AG04449 (cell line): ENCODE data around the gene CCNI2.

ENCODE experiments used
- CTCF ChIA-PET: fragments of 350-600 bp; formaldehyde crosslinking; extraction: SDS; loops from one replicate; lab custom pipeline; 2021; ENCODE audit warnings: antibody characterized with exemption; lab: Yijun Ruan, JAX
- POLR2A ChIA-PET: fragments of 400-600, 350-600 bp; formaldehyde crosslinking; extraction: SDS; loops from one replicate; lab custom pipeline; 2020; ENCODE audit warnings: antibody characterized with exemption, inconsistent platforms; lab: Yijun Ruan, JAX
- DNase-seq: peaks from one replicate; pipeline ENCODE4 v3.0.0-alpha.2; 2010; ENCODE audit warnings: low read depth, low spot score
- H3K4me3 ChIP-seq: 2 replicates; pipeline ENCODE4 v1.5.1; 2011; ENCODE audit warnings: low read depth, mild to moderate bottlenecking, control low read depth, low read length
- TF ChIP-seq, protein P1 (sequence below): IDR thresholded peaks from one replicate; pipeline ENCODE4 v1.5.1; 2011; ENCODE audit warnings: mild to moderate bottlenecking, moderate library complexity, low read length, control low read depth, inconsistent platforms; ENCODE audit not compliant: insufficient read depth; ENCODE audit errors: missing control alignments

Gene CCNI2

GRCh38 chr5:132761321-132762240, 14.4 kb downstream of the CCNI2 start:
- ChIA-PET CTCF (interaction anchor here (0.7 to 1.2 kb wide), 2 partner anchors 47 to 60 kb away, joined by 3 read pairs; no protein-coding TSS in a partner anchor), POLR2A (no interaction called here)
- no peak overlapping the region for H3K4me3 ChIP-seq
- no peak for DNase-seq
- TF ChIP-seq, protein P1, sequence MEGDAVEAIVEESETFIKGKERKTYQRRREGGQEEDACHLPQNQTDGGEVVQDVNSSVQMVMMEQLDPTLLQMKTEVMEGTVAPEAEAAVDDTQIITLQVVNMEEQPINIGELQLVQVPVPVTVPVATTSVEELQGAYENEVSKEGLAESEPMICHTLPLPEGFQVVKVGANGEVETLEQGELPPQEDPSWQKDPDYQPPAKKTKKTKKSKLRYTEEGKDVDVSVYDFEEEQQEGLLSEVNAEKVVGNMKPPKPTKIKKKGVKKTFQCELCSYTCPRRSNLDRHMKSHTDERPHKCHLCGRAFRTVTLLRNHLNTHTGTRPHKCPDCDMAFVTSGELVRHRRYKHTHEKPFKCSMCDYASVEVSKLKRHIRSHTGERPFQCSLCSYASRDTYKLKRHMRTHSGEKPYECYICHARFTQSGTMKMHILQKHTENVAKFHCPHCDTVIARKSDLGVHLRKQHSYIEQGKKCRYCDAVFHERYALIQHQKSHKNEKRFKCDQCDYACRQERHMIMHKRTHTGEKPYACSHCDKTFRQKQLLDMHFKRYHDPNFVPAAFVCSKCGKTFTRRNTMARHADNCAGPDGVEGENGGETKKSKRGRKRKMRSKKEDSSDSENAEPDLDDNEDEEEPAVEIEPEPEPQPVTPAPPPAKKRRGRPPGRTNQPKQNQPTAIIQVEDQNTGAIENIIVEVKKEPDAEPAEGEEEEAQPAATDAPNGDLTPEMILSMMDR: no peak

DNA sequence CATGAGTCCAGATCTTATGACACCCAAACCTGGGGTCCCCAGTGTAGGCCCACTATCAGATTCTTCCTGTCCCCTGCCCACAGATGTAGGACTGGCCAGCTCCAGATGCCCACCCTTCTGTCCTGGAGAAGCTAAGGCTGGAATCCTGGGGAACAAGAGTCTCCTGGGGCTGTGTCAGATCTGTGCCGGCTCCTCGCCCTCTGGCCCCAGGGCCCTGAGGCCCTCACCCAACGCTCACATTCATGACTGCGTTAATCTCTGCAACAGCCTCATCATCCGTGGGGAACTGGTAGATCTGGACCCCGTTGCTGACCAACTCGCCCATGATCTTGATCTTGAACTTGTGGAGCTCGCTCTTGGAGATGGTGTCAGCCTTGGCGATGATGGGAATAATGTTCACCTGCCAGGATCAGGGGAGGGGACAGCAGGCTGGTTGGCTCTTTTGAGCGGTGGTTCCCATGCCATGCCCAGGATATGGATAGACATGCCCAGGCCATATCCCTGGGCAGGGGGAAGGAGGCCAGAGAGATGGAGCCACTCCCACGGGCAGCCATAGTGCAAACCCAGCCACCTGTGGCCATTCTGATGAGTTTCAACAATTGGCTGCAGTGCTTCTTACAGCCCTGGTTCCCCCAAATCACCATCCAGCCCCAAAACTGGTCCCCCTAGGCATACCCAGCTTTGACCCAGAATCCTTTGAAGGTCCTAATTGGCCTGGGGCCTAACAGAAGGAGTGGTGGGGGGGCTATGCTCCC, 15.2 kb downstream of the CCNI2 start:
- ChIA-PET CTCF (interaction anchor here (1.1 to 3.1 kb wide), 3 partner anchors 9 to 58 kb away, joined by 3 to 13 read pairs (median 3); no protein-coding TSS in a partner anchor), POLR2A (no interaction called here)
- no peak overlapping the region for H3K4me3 ChIP-seq
- TF ChIP-seq, protein P1: no peak
- DNase-seq: no peak

- DNase-seq: no peak
- TF ChIP-seq, protein P1: no peak
- ChIA-PET POLR2A (no interaction called here), CTCF (interaction anchor here (1.1 to 3.1 kb wide), 3 partner anchors 10 to 57 kb away, joined by 3 to 13 read pairs (median 3); no protein-coding TSS in a partner anchor)
- no peak overlapping the region for H3K4me3 ChIP-seq
Measured at GRCh38 chr5:132763181-132764036, 16.2 kb downstream of the CCNI2 start.

GRCh38 chr5:132764051-132764450, 16.8 kb downstream of the CCNI2 start:
- H3K4me3 ChIP-seq: no peak overlapping the region
- POLR2A ChIA-PET: no interaction called here
- no peak for DNase-seq
- CTCF ChIA-PET: interaction anchor here (3.1 to 3.9 kb wide), 2 partner anchors 10 to 56 kb away, joined by 13 to 36 read pairs; no protein-coding TSS in a partner anchor
- TF ChIP-seq, protein P1: no peak

DNA sequence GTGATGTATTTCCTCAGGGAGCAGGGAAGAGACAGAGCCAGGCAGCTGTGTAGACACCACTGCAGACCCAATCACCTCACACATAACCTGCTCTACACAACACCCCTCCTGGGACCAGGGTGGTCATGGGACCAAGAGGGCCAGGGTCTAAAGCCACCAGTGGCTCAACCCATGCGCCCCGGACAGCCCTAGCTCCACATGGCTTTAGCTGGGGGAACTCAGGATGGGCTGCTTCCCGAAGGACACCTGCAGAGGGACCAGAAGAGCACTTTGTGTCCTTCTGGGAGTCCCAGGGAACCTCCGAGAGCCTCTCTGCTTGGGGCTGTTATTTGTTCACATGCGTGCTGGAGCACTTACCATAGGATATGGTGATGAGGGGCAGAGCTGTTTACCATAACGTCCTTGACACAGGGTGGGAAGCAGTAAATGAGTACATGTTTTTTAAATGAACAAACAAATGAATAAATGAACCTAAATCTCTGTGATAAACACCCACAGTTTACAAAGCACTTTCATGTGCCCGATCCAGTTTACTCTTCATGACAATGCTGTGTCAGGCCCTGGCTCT, 17.5 kb downstream of the CCNI2 start:
- CTCF ChIA-PET: interaction anchor here (2.2 to 3.9 kb wide), 3 partner anchors 8 to 56 kb away, joined by 5 to 36 read pairs (median 13); no protein-coding TSS in a partner anchor

More for the DNA sequence above, 17.5 kb downstream of the CCNI2 start:
- no peak overlapping the region for H3K4me3 ChIP-seq
- TF ChIP-seq, protein P1: no peak
- POLR2A ChIA-PET: no interaction called here
- no peak for DNase-seq
